Mesothelial cell of epicardium (in vitro differentiated cells): ENCODE measurements around the gene ZNF585A. TPM values are rescaled to one million over a fixed set of nuclear protein-coding genes. Genes with fewer than 3 reads are reported as not detected.
A peak's percentile ranks its signal among the peaks of the same experiment; 100 is the strongest.
"Not testable (repeated sequence)": the region's sequence is repeated elsewhere in the genome, so short reads cannot be mapped to it uniquely, and the experiment has no call there.

Source experiments
- DNase-seq, 2 experiments: peaks; one replicate each; pipeline ENCODE4 v3.0.0; 2021; ENCODE audit warnings: low spot score in 2 of 2; ENCODE audit not compliant: unreplicated experiment in 2 of 2
- H3K27ac Mint-ChIP-seq: 2 replicates; pipeline ENCODE4 v1.8.0; 2021; ENCODE audit warnings: mixed read lengths
- H3K27me3 Mint-ChIP-seq: 2 replicates; pipeline ENCODE4 v1.8.0; 2021; ENCODE audit warnings: low read depth, mixed read lengths
- H3K36me3 Mint-ChIP-seq: 2 replicates; pipeline ENCODE4 v1.8.0; 2021; ENCODE audit warnings: mixed read lengths
- H3K4me1 Mint-ChIP-seq: 2 replicates; pipeline ENCODE4 v1.8.0; 2021; ENCODE audit warnings: mixed read lengths
- H3K4me3 Mint-ChIP-seq: 2 replicates; pipeline ENCODE4 v1.8.0; 2021; ENCODE audit warnings: mild to moderate bottlenecking, moderate library complexity, mixed read lengths
- H3K9me3 Mint-ChIP-seq: 2 replicates; pipeline ENCODE4 v1.8.0; 2021; ENCODE audit warnings: mixed read lengths
- CTCF ChIP-seq: fragments of 200-600 bp; sonication (generic); IDR thresholded peaks from one replicate; pipeline ENCODE4 v1.5.0; 2021; ENCODE audit warnings: antibody characterized with exemption; ENCODE audit not compliant: unreplicated experiment
- total RNA-seq: library from RNA; stranded (reverse); gene quantifications from 3 replicates; pipeline ENCODE4 v1.2.1, GENCODE V29; 2021

Gene ZNF585A
- total RNA-seq, 1 donor from 2014 or later: 12.5 TPM

DNA sequence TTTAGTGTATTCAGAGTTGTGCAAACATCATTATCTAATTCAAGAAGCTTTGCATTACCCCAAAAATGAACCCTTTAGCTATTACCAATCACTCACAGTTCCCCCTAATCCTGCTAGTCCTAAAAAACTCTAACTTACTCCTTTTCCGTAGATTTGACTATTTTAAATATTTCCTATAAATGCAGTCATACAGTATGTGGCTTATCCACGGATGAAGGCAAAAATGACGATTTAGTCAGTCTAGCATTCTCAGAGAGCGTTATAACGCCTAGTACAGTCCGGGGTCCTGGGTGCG is 44.9 kb upstream of the ZNF585A start:
- Mint-ChIP-seq H3K36me3 (peaks cover 8% of the 10 kb centered on the region), H3K27ac (peak overlapping the region; percentile 90), H3K4me3 (peak overlapping the region; percentile 91), H3K4me1 (peaks cover 18% of the 10 kb centered on the region), H3K27me3 (no peaks in the 10 kb centered on the region), H3K9me3 (no peaks in the 10 kb centered on the region)
- DNase-seq: no peak
- TF ChIP-seq CTCF: no peak

GRCh38 chr19:37197768-37198167 is 25.3 kb upstream of the ZNF585A start:
- no peak for TF ChIP-seq CTCF
- Mint-ChIP-seq H3K9me3 (peaks cover 20% of the 10 kb centered on the region), H3K36me3 (peaks cover 52% of the 10 kb centered on the region), H3K27me3 (no peaks in the 10 kb centered on the region), H3K4me3 (no peak overlapping the region), H3K27ac (no peak overlapping the region), H3K4me1 (no peaks in the 10 kb centered on the region)
- no peak for DNase-seq

DNA sequence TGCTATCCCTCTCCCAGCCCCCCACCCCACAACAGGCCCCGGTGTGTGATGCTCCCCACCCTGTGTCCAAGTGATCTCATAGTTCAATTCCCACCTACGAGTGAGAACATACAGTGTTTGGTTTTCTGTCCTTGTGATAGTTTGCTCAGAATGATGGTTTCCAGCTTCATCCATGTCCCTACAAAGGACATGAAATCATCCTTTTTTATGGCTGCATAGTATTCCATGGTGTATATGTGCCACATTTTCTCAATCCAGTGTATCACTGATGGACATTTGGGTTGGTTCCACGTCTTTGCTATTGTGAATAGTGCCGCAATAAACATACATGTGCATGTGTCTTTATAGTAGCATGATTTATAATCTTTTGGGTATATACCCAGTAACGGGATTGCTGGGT is 24.6 kb upstream of the ZNF585A start:
- H3K4me1 Mint-ChIP-seq, DNase-seq, H3K4me3 Mint-ChIP-seq, H3K27ac Mint-ChIP-seq, H3K27me3 Mint-ChIP-seq: not testable (repeated sequence)
- Mint-ChIP-seq H3K9me3 (peaks cover 22% of the 10 kb centered on the region), H3K36me3 (peaks cover 51% of the 10 kb centered on the region)

GRCh38 chr19:37195248-37195647 is 22.8 kb upstream of the ZNF585A start:
- H3K4me3 Mint-ChIP-seq, H3K4me1 Mint-ChIP-seq, H3K27ac Mint-ChIP-seq, H3K27me3 Mint-ChIP-seq, DNase-seq: not testable (repeated sequence)
- H3K36me3 Mint-ChIP-seq: peaks cover 65% of the 10 kb centered on the region
- peaks cover 29% of the 10 kb centered on the region for H3K9me3 Mint-ChIP-seq

- not testable (repeated sequence) for DNase-seq, H3K27ac Mint-ChIP-seq, H3K4me1 Mint-ChIP-seq, H3K4me3 Mint-ChIP-seq, H3K27me3 Mint-ChIP-seq
- Mint-ChIP-seq H3K9me3 (peaks cover 72% of the 10 kb centered on the region), H3K36me3 (peaks cover 77% of the 10 kb centered on the region)
These were observed 13.6 kb upstream of the ZNF585A start for GRCh38 chr19:37186071-37186470.

DNA sequence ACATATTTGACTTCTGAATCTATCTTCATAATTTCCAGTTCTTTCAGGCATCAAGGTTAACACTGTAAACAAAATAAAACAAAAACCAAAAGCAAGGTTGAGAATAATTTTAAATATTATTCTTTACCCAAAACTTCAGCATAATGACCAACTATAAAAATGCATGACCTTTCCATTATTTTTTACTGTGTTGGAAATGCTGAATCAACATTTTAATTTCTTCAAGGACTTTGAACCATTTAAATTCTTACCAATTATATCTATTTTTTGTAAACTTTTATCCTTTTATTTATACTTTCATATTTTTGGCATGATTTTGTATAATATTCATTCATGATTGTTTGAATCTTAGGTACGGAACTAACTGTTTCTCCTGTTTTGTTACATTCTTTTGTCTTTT is 6.9 kb downstream of the ZNF585A start:
- no peak overlapping the region for H3K27ac Mint-ChIP-seq
- no peak for DNase-seq
- no peak overlapping the region for H3K4me3 Mint-ChIP-seq
- no peaks in the 10 kb centered on the region for H3K4me1 Mint-ChIP-seq
- peaks cover 82% of the 10 kb centered on the region for H3K36me3 Mint-ChIP-seq
- H3K9me3 Mint-ChIP-seq: peaks cover 51% of the 10 kb centered on the region
- TF ChIP-seq CTCF: no peak
- H3K27me3 Mint-ChIP-seq: no peaks in the 10 kb centered on the region

- Mint-ChIP-seq H3K4me3 (no peak overlapping the region), H3K27me3 (no peaks in the 10 kb centered on the region), H3K9me3 (peaks cover 64% of the 10 kb centered on the region), H3K27ac (no peak overlapping the region), H3K36me3 (peaks cover 88% of the 10 kb centered on the region), H3K4me1 (no peaks in the 10 kb centered on the region)
- TF ChIP-seq CTCF: no peak
- no peak for DNase-seq
These were observed 12.3 kb downstream of the ZNF585A start for GRCh38 chr19:37160153-37160552.
